ENCODE results near the gene CITED1.

DNA sequence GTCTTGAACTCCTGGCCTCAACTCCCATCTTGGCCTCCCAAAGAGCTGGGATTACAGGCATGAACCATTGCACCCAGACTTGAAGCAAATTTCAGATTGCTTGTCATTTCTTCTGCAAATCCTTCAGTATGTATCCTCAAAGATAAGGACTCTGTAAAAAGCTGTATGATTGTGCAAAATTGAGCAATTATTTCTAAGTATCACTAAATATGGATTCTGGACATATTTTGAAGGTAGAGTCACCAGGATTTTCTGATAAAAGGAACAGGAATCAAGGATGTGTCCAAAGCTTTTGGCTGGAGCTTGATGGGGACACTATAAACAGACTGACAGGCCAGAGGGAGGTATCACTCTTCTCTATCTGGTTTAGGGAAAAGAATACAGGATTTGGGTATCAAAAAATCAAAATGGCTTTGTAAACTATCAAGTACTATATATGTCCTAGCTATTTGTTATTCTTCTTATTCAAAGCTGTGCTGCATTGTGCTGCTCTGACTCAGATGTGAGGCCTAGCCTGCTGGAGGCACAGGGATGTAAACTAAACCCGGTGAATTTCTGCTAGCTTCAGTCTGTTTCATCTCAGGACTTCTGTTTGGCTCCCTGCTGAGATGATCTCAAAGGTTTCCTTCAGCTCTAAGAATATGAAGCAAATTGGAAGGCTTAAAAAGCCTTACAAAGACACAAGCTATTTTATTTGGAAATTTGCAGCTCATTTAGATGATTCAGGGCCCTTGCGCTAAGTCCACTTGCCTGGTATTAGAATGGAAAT lies 36.9 kb downstream of the CITED1 start:
- TF ChIP-seq, protein P1, sequence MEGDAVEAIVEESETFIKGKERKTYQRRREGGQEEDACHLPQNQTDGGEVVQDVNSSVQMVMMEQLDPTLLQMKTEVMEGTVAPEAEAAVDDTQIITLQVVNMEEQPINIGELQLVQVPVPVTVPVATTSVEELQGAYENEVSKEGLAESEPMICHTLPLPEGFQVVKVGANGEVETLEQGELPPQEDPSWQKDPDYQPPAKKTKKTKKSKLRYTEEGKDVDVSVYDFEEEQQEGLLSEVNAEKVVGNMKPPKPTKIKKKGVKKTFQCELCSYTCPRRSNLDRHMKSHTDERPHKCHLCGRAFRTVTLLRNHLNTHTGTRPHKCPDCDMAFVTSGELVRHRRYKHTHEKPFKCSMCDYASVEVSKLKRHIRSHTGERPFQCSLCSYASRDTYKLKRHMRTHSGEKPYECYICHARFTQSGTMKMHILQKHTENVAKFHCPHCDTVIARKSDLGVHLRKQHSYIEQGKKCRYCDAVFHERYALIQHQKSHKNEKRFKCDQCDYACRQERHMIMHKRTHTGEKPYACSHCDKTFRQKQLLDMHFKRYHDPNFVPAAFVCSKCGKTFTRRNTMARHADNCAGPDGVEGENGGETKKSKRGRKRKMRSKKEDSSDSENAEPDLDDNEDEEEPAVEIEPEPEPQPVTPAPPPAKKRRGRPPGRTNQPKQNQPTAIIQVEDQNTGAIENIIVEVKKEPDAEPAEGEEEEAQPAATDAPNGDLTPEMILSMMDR (conservative IDR thresholded peaks at IDR 0.05; ENCODE audit: low read length), result no peak
- TF ChIP-seq EZH2phosphoT487 (IDR thresholded peaks at IDR 0.05; ENCODE audit: borderline replicate concordance), result no peak

All from Loucy (cell line).